Stimulated activated CD4-positive, alpha-beta T cell treated with anti-CD3 and anti-CD28 coated beads, Interleukin-1b, Interleukin-23, amount 100 ng/mL, for 48 hours (primary cell): ENCODE results near the gene CTAGE1.
"Not testable (repeated sequence)": the region's sequence is repeated elsewhere in the genome, so short reads cannot be mapped to it uniquely, and the experiment has no call there.

Source experiments
- DNase-seq: peaks from one replicate; pipeline ENCODE4 v3.0.0-alpha.2; 2020

Gene CTAGE1, protein sequence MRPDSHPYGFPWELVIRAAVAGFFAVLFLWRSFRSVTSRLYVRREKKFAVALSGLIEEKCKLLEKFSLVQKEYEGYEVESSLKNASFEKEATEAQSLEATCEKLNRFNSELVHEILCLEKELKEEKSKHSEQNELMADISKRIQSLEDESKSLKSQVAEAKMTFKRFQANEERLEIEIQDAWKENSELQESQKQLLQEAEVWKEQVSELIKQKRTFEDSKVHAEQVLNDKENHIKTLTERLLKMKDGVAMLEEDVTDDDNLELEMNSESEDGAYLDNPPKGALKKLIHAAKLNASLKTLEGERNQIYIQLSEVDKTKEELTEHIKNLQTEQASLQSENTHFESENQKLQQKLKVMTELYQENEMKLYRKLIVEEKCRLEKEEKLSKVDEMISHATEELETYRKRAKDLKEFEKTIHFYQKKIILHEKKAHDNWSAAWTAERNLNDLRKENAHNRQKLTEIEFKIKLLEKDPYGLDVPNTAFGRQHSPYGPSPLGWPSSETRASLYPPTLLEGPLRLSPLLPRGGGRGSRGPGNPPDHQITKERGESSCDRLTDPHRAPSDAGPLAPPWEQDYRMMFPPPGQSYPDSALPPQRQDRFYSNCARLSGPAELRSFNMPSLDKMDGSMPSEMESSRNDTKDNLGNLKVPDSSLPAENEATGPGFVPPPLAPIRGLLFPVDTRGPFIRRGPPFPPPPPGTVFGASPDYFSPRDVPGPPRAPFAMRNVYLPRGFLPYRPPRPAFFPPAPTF

GRCh38 chr18:22417496-22418188, at the start of gene CTAGE1:
Gene CTAGE1, minus strand, starts transcription at chr18:22417915. Its CDS starts 104 bp downstream, at chr18:22417811.
- DNase-seq: no peak

- no peak for DNase-seq
Measured at GRCh38 chr18:22466608-22467395, 49.1 kb upstream of the CTAGE1 start.

GRCh38 chr18:22465859-22466457, 48.2 kb upstream of the CTAGE1 start:
- no peak for DNase-seq

DNA sequence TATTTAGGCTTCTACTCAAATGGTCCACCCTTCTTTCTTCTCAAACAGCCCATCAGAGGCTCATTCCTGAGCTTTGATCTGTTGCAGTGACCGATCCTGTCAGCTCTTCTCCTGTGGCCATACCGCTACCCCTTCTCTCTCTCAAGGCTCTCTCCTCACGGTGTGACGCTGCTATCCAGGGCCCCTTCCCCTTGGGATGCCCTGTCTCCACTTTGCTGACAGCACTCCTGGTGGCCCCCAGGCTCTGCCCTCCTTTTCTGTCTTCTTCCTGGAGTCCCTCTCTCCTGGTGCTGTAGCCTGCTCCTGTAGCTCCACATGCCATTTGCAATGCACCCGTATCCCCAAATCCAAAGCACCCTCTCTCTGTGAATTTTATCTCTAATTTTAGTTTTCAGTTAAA, 45.4 kb upstream of the CTAGE1 start:
- DNase-seq: no peak

GRCh38 chr18:22459491-22459890, 41.8 kb upstream of the CTAGE1 start:
- DNase-seq: no peak

DNA sequence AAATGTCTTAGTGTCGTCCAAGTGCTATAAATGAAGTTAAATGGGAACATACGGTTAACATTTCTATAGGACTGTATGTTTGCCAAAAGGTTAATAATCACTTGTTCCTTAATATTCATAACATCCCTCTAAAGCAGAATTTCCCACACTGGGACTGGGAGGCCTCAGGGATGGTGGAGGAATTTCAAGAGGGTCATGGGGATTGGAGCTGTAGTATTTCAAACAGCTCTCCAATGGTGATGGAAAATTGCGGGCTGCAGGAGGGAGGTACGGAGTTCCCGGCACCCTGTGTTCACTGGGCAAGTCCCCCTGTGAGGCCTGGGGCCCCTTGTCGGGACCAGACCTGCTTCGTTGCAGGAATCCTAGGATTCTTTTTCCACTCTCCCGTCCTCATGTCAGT, 39.8 kb upstream of the CTAGE1 start:
- DNase-seq: no peak

DNA sequence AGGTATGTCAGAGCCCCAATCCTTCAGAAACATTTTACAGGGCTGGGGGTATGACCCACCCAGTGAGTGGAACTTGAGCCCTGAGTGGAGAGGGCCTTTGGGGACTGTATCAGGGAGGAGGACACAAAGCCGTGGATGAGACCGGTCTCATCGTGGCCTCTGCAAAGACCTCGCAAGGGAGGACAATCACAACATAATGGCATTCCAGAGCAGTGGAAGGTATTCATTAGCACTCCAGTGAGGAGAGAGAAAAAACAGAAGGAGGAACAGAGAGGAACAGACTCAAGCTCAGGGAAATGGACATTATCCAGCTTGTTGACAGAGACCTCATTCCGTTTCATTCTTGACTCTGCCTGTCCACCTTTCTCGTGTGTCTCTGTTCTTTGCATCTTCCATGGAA, 38.8 kb upstream of the CTAGE1 start:
- DNase-seq: no peak

DNA sequence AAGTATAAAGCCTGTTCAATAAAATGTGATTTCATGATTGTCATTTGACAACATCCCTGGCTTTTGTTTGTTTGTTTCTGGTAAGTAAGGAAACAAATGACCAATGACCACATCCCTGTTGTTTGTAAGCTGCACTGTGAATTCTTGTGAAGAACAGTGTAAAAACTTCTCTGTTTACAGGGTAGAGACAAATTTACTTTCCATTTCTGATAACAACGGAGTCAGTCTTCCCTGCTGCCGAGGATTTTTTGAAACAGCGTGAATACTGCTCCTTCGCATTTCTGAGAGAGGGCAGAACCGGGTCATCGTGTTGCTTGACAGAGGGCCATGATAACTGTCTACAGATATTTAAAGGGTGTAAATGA, 38.4 kb upstream of the CTAGE1 start:
- no peak for DNase-seq

- DNase-seq: no peak
Measured at GRCh38 chr18:22455425-22456115, 37.9 kb upstream of the CTAGE1 start.

- no peak for DNase-seq
Measured at GRCh38 chr18:22453315-22453714, 35.6 kb upstream of the CTAGE1 start.

DNA sequence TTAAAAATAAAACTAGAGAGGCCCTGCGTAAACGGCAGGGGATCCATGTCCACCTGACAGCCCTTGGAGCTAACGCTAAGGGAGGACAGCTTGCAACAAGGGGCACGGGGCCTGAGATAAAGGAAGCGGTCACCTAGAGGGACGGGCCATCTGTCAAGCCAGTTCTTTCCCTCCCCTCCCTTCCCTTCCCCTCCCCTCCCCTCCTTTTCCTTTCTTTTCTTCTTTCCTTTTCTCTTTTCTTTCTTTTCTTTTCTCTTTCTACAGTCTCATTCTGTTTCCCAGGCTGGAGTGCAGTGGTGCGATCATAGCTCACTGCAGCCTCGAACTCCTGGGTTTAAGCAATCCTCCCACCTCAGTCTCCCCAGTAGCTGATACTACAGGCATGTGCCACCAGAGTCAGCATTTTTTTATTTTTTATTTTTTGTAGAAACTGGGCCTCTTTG, 34.5 kb upstream of the CTAGE1 start:
- DNase-seq: no peak

GRCh38 chr18:22451796-22452195, 34.1 kb upstream of the CTAGE1 start:
- DNase-seq: no peak

DNA sequence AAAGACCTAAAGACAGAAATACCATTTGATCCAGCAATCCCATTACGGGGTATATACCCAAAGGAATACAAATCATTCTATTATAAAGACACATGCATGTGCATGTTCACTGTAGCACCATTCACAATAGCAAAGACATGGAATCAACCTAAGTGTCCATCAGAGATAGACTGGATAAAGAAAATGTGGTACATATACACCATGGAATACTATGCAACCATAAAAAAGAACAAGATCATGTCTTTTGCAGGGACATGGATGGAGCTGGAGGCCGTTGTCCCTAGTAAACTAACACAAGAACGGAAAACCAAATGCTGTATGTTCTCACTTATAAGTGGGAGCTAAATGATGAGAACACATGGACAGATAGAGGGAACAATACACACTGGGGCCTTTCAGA, 33.1 kb upstream of the CTAGE1 start:
- not testable (repeated sequence) for DNase-seq

DNA sequence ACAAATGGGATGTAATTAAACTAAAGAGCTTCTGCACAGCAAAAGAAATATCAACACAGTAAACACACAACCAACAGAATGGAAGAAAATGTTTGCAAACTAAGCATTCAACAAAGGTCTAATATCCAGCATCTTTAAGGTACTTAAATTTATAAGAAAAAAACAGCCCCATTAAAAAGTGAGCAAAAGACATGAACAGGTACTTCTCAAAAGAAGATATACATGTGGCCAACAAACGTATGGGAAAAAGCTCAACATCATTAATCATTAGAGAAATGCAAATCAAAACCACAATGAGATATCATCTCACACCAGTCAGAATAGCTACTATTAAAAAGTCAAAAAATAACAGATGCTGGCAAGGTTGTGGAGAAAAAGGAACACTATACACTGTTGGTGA, 32.6 kb upstream of the CTAGE1 start:
- DNase-seq: not testable (repeated sequence)

GRCh38 chr18:22449753-22450152, 32.0 kb upstream of the CTAGE1 start:
- DNase-seq: not testable (repeated sequence)

GRCh38 chr18:22448238-22448637, 30.5 kb upstream of the CTAGE1 start:
- no peak for DNase-seq

GRCh38 chr18:22447792-22448191, 30.1 kb upstream of the CTAGE1 start:
- DNase-seq: no peak

DNA sequence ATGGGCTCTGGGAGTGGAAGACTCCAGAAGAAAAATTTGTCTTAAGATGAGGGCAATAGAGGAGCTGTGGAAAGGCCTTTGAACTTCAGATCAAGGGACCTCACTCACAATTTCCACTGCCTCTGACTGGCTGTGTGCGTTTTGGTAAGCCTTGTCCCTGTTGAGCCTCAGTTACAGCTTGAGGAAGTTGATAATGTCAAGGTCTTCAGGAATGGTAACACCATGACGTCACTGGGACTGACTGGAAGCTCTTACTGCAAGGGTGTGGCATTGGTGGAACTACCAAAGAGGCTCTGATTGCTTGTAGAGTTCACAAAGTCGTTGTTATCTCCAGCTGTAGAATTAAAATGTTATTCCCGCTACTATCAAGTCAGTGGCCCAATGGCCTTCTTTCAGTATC, 29.2 kb upstream of the CTAGE1 start:
- no peak for DNase-seq

- DNase-seq: no peak
Measured at GRCh38 chr18:22446325-22446724, 28.6 kb upstream of the CTAGE1 start.

- DNase-seq: no peak
Measured at GRCh38 chr18:22441638-22442037, 23.9 kb upstream of the CTAGE1 start.

GRCh38 chr18:22439447-22439846, 21.7 kb upstream of the CTAGE1 start:
- no peak for DNase-seq

DNA sequence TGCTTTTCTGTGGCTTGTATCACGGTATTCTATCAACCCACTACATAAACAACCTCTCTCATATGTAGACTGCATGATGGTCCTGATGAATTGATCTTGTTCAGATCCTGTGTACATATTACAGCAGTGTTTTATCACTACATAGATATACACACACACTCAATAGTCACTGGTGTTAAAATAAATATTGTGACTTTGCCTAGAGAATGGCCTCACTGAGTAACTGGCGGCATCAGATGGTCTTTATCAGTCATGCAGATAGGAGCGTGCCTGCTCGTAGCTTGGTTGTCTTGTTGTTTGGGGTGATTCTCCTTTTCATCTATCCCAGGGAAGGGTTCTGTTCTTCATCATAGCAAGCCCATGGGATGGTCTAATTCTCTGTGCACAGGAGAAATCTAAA, 18.4 kb upstream of the CTAGE1 start:
- DNase-seq: no peak
